H9 (cell line): ENCODE results near the gene MECP2. TPM values are rescaled to one million over a fixed set of nuclear protein-coding genes. Genes with fewer than 3 reads are reported as not detected.

Experiments
- DNase-seq: peaks from one replicate; pipeline ENCODE4 v3.0.0-alpha.2; 2017
- H2AFZ ChIP-seq: one replicate; pipeline ENCODE4 v1.6.1; 2013; ENCODE audit warnings: mild to moderate bottlenecking, low read length, control low read depth, moderate library complexity
- H2AK5ac ChIP-seq: 2 replicates; pipeline ENCODE4 v1.6.1; 2013; ENCODE audit warnings: low read length, control low read depth, mixed read lengths; ENCODE audit not compliant: insufficient read length
- H2BK120ac ChIP-seq: one replicate; pipeline ENCODE4 v1.6.1; 2013; ENCODE audit warnings: low read depth, mild to moderate bottlenecking, low read length, control low read depth, inconsistent platforms; ENCODE audit not compliant: poor library complexity, severe bottlenecking
- H2BK12ac ChIP-seq: 2 replicates; pipeline ENCODE4 v1.6.1; 2013; ENCODE audit warnings: low read length, control low read depth, mixed read lengths, low read depth; ENCODE audit not compliant: insufficient read length
- H2BK15ac ChIP-seq: 2 replicates; pipeline ENCODE4 v1.6.1; 2013; ENCODE audit warnings: low read depth, low read length, control low read depth
- H2BK20ac ChIP-seq: one replicate; pipeline ENCODE4 v1.6.1; 2013; ENCODE audit warnings: low read depth, mild to moderate bottlenecking, low read length, control low read depth, inconsistent platforms; ENCODE audit not compliant: poor library complexity, severe bottlenecking
- H2BK5ac ChIP-seq: 2 replicates; pipeline ENCODE4 v1.6.1; 2013; ENCODE audit warnings: low read length, control low read depth, mixed read lengths; ENCODE audit not compliant: insufficient read length
- H3K14ac ChIP-seq: 2 replicates; pipeline ENCODE4 v1.6.1; 2013; ENCODE audit warnings: low read length, control low read depth; ENCODE audit not compliant: insufficient read depth
- H3K18ac ChIP-seq: 2 replicates; pipeline ENCODE4 v1.6.1; 2013; ENCODE audit warnings: low read depth, mild to moderate bottlenecking, mixed read lengths, low read length, control low read depth; ENCODE audit not compliant: insufficient read length
- H3K23ac ChIP-seq: 2 replicates; pipeline ENCODE4 v1.6.1; 2013; ENCODE audit warnings: low read length, control low read depth, mixed read lengths, low read depth; ENCODE audit not compliant: insufficient read length
- H3K23me2 ChIP-seq: 2 replicates; pipeline ENCODE4 v1.6.1; 2013; ENCODE audit warnings: low read depth, mild to moderate bottlenecking, mixed read lengths, low read length, control low read depth; ENCODE audit not compliant: insufficient read length, poor library complexity, severe bottlenecking
- H3K27ac ChIP-seq: 2 replicates; pipeline ENCODE4 v1.5.1; 2013; ENCODE audit warnings: low read length, control low read depth, mixed read lengths, low read depth; ENCODE audit not compliant: insufficient read length
- H3K27me3 ChIP-seq: 2 replicates; pipeline ENCODE4 v1.6.1; 2013; ENCODE audit warnings: low read length, control low read depth, inconsistent platforms; ENCODE audit not compliant: insufficient read depth
- H3K4ac ChIP-seq: 2 replicates; pipeline ENCODE4 v1.6.1; 2013; ENCODE audit warnings: low read depth, mild to moderate bottlenecking, control low read depth, inconsistent platforms, low read length, moderate library complexity
- H3K4me1 ChIP-seq: 2 replicates; pipeline ENCODE4 v1.6.1; 2013; ENCODE audit warnings: low read length, control low read depth, inconsistent platforms; ENCODE audit not compliant: insufficient read depth
- H3K4me2 ChIP-seq: 2 replicates; pipeline ENCODE4 v1.6.1; 2013; ENCODE audit warnings: low read length, control low read depth, mixed read lengths; ENCODE audit not compliant: insufficient read length, insufficient read depth
- H3K56ac ChIP-seq: 2 replicates; pipeline ENCODE4 v1.6.1; 2013; ENCODE audit warnings: low read depth, mild to moderate bottlenecking, mixed read lengths, low read length, control low read depth; ENCODE audit not compliant: insufficient read length
- H3K79me1 ChIP-seq: 2 replicates; pipeline ENCODE4 v1.6.1; 2013; ENCODE audit warnings: low read depth, mild to moderate bottlenecking, moderate library complexity, low read length, control low read depth, inconsistent platforms; ENCODE audit not compliant: insufficient read depth, poor library complexity, severe bottlenecking
- H3K79me2 ChIP-seq: 2 replicates; pipeline ENCODE4 v1.6.1; 2013; ENCODE audit warnings: low read length, control low read depth, inconsistent platforms; ENCODE audit not compliant: insufficient read depth
- H3K9ac ChIP-seq: 2 replicates; pipeline ENCODE4 v1.6.1; 2013; ENCODE audit warnings: low read length, control low read depth, mixed read lengths; ENCODE audit not compliant: insufficient read length; ENCODE audit errors: extremely low read depth
- H3K9me3 ChIP-seq: one replicate; pipeline ENCODE4 v1.6.1; 2013; ENCODE audit warnings: low read depth, low read length, inconsistent platforms; ENCODE audit not compliant: control insufficient read depth
- H3T11ph ChIP-seq: one replicate; pipeline ENCODE4 v1.6.1; 2013; ENCODE audit warnings: mild to moderate bottlenecking, low read length, control low read depth, inconsistent platforms
- H4K20me1 ChIP-seq: one replicate; pipeline ENCODE4 v1.6.1; 2013; ENCODE audit not compliant: control insufficient read depth, insufficient read length, insufficient read depth
- H4K5ac ChIP-seq: 2 replicates; pipeline ENCODE4 v1.6.1; 2013; ENCODE audit warnings: low read depth, mild to moderate bottlenecking, mixed read lengths, low read length, control low read depth; ENCODE audit not compliant: insufficient read length
- H4K8ac ChIP-seq: replicated peaks from 2 replicates; pipeline ENCODE4 v1.6.1; 2013; ENCODE audit warnings: low read length, control low read depth, mixed read lengths, low read depth; ENCODE audit not compliant: insufficient read length
- H4K91ac ChIP-seq: 2 replicates; pipeline ENCODE4 v1.6.1; 2013; ENCODE audit warnings: low read depth, mild to moderate bottlenecking, moderate library complexity, mixed read lengths, low read length, control low read depth; ENCODE audit not compliant: insufficient read length
- H3K27ac Mint-ChIP-seq, 3 experiments: 2 replicates in 2 of 3; 3 replicates in 1 of 3; pipeline ENCODE4 v1.8.0; 2020 to 2021; ENCODE audit warnings: mixed read lengths in 3 of 3, mild to moderate bottlenecking in 1 of 3, moderate library complexity in 1 of 3
- H3K27me3 Mint-ChIP-seq: 2 replicates; pipeline ENCODE4 v1.8.0; 2021; ENCODE audit warnings: low read depth, mild to moderate bottlenecking, moderate library complexity, mixed read lengths
- H3K36me3 Mint-ChIP-seq, 3 experiments: 2 replicates in 2 of 3; 3 replicates in 1 of 3; pipeline ENCODE4 v1.8.0; 2020 to 2021; ENCODE audit warnings: low read depth in 3 of 3, mixed read lengths in 3 of 3; ENCODE audit not compliant: insufficient read depth in 1 of 3
- H3K4me1 Mint-ChIP-seq, 2 experiments: 2 replicates each; pipeline ENCODE4 v1.8.0; 2020; ENCODE audit warnings: mixed read lengths in 2 of 2
- H3K4me3 Mint-ChIP-seq, 2 experiments: 2 replicates in 1 of 2; 3 replicates in 1 of 2; pipeline ENCODE4 v1.8.0; 2020 to 2021; ENCODE audit warnings: mild to moderate bottlenecking in 2 of 2, mixed read lengths in 2 of 2, moderate library complexity in 1 of 2
- H3K9me3 Mint-ChIP-seq, 2 experiments: 2 replicates in 1 of 2; 3 replicates in 1 of 2; pipeline ENCODE4 v1.8.0; 2020; ENCODE audit warnings: mild to moderate bottlenecking in 2 of 2, mixed read lengths in 2 of 2, moderate library complexity in 1 of 2
- CTCF ChIP-seq: fragments of 200-600 bp; sonication (generic); conservative IDR thresholded peaks from 3 replicates; pipeline ENCODE4 v1.8.0; 2021; ENCODE audit warnings: antibody characterized with exemption, mild to moderate bottlenecking
- WGBS: extraction: QIAGEN DNeasy Blood & Tissue Kit; methylation state at CpG from one replicate; pipeline ENCODE4 v1.1.7; 2013; ENCODE audit warnings: missing lambda C conversion rate, low lambda C conversion rate, mixed read lengths; ENCODE audit not compliant: insufficient read length; ENCODE audit errors: extremely low coverage; 5-methylcytosine and 5-hydroxymethylcytosine counted together
- total RNA-seq: library from RNA; stranded (reverse); gene quantifications from 2 replicates; pipeline ENCODE4 v1.2.1, GENCODE V29; 2021

MECP2 gene
- total RNA-seq, 1 experiment from 2014 or later: 32.2 TPM

GRCh38 chrX:154117566-154117965 is 20.0 kb upstream of the MECP2 start:
- no peak overlapping the region for H3K14ac ChIP-seq
- no peak overlapping the region for H3K23ac ChIP-seq
- H3K9ac ChIP-seq: no peak overlapping the region
- H3K79me2 ChIP-seq: no peaks in the 10 kb centered on the region
- no peak overlapping the region for H2AFZ ChIP-seq
- H2BK120ac ChIP-seq: no peak overlapping the region
- H3K4me3 Mint-ChIP-seq: no peak overlapping the region
- H3K4me1 ChIP-seq: no peaks in the 10 kb centered on the region
- H4K5ac ChIP-seq: no peak overlapping the region
- H2AK5ac ChIP-seq: no peak overlapping the region
- no peak overlapping the region for H3K18ac ChIP-seq
- H3K56ac ChIP-seq: no peak overlapping the region
- H3K4ac ChIP-seq: no peak overlapping the region
- H2BK5ac ChIP-seq: no peak overlapping the region
- no peaks in the 10 kb centered on the region for H3K23me2 ChIP-seq
- H3K27me3 ChIP-seq: no peaks in the 10 kb centered on the region; the same call in 1 of the 2 replicates
- H4K91ac ChIP-seq: no peak overlapping the region
- H3K9me3 Mint-ChIP-seq: peaks cover 84 to 88% of the 10 kb centered on the region in 2 experiments
- WGBS: no CpG with 5 or more reads among the region's 6 CpGs
- H2BK12ac ChIP-seq: no peak overlapping the region
- no peaks in the 10 kb centered on the region for H4K20me1 ChIP-seq
- H4K8ac ChIP-seq: no peak overlapping the region
- H3K27me3 Mint-ChIP-seq: peaks cover 7% of the 10 kb centered on the region
- H2BK15ac ChIP-seq: no peak overlapping the region
- no peaks in the 10 kb centered on the region for H3K79me1 ChIP-seq
- no peak for TF ChIP-seq CTCF
- peaks cover 24% of the 10 kb centered on the region for H3K9me3 ChIP-seq
- no peak overlapping the region for H3K27ac ChIP-seq
- H2BK20ac ChIP-seq: no peak overlapping the region
- DNase-seq: no peak
- peaks cover 0 to 5% of the 10 kb centered on the region in 2 experiments; a peak in 2 of 4 replicates for H3K4me1 Mint-ChIP-seq
- H3K36me3 Mint-ChIP-seq: peaks cover 0 to 8% (median 6%) of the 10 kb centered on the region in 3 experiments; a peak in 4 of 7 replicates
- no peak overlapping the region for H3K27ac Mint-ChIP-seq
- H3K4me2 ChIP-seq: no peak overlapping the region
- no peak overlapping the region for H3T11ph ChIP-seq
